ENCODE results near the gene NRIP3. TPM values are rescaled to one million over a fixed set of nuclear protein-coding genes. Genes with fewer than 3 reads are reported as not detected.

NRIP3 gene
- polyA plus RNA-seq, 1 donor (not counting 4 experiments of a cell fraction or from before 2014, with no cell fraction given) = 1.00 TPM

DNA sequence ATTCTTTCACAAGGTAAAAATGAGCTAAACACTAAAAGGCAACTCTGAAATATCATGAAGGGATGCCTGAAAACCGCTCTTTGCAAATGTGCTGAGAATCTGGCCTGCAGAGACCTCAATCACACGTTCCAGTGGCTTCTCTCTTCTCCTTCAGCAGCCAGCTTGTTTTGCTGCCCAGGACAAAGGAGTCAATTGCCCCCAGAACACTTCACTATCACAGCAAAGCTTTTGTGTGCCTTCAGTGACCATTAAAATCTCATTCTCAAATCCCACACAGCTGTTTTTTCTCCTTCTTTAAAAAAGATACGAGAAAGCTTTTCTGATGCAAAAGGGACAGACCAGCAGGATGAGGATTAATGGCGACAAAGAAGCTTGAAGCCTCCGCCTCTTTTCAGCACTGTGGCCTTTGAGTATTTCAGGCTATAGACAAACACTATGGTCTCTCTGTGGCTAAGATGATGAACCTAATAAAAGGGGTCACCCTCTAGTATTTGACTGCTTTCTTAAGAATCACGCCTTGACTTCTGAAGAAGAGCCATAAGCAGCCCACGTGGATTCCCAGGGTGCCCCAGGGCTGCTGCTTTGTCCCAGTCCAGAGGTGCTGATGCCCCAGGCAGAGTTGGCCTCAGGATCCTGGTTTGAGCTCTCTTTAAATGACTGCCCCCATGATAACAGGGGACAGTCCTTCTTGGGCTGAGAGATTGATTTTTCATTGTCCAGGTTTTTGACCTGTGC lies 33.4 kb upstream of the NRIP3 start:
- peaks cover 4% of the 10 kb centered on the region for H3K9me3 ChIP-seq (ENCODE audit: control insufficient read depth, low read depth, low read length)
- H3K36me3 ChIP-seq (ENCODE audit: control insufficient read depth in 2 of 2, extremely low read depth in 1 of 2, insufficient read depth in 2 of 2, low read length in 2 of 2) = no peaks in the 10 kb centered on the region
- no peaks in the 10 kb centered on the region for H3K9me1 ChIP-seq (ENCODE audit: control insufficient read depth, extremely low read depth, insufficient read depth, low read length)
- H3K27ac ChIP-seq (ENCODE audit: control insufficient read depth, insufficient read depth, low read length) = no peak overlapping the region
- DNase-seq (ENCODE audit: low read depth, low spot score) (no peak), FAIRE-seq (no peak)
- H3K27me3 ChIP-seq (ENCODE audit: control insufficient read depth, extremely low read depth, insufficient read depth, low read length) = peaks cover 10% of the 10 kb centered on the region
- H2AFZ ChIP-seq (ENCODE audit: control insufficient read depth, low read length) = no peak overlapping the region
- H3K9ac ChIP-seq (ENCODE audit: control insufficient read depth, extremely low read depth, insufficient read depth, low read length) = no peak overlapping the region
- no peak overlapping the region for H3K4me3 ChIP-seq (ENCODE audit: control insufficient read depth in 2 of 3, extremely low read depth in 1 of 3, insufficient read depth in 2 of 3, low read depth in 1 of 3, low read length in 3 of 3)
- TF ChIP-seq EZH2 (IDR thresholded peaks at IDR 0.05; ENCODE audit: low read length) = no peak
- TF ChIP-seq, protein P1, sequence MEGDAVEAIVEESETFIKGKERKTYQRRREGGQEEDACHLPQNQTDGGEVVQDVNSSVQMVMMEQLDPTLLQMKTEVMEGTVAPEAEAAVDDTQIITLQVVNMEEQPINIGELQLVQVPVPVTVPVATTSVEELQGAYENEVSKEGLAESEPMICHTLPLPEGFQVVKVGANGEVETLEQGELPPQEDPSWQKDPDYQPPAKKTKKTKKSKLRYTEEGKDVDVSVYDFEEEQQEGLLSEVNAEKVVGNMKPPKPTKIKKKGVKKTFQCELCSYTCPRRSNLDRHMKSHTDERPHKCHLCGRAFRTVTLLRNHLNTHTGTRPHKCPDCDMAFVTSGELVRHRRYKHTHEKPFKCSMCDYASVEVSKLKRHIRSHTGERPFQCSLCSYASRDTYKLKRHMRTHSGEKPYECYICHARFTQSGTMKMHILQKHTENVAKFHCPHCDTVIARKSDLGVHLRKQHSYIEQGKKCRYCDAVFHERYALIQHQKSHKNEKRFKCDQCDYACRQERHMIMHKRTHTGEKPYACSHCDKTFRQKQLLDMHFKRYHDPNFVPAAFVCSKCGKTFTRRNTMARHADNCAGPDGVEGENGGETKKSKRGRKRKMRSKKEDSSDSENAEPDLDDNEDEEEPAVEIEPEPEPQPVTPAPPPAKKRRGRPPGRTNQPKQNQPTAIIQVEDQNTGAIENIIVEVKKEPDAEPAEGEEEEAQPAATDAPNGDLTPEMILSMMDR (optimal IDR thresholded peaks at IDR 0.05 in 1 of 3, IDR thresholded peaks at IDR 0.05 in 1 of 3, conservative IDR thresholded peaks at IDR 0.05 in 1 of 3; ENCODE audit: extremely low read depth in 1 of 3, insufficient read depth in 2 of 3, low read length in 3 of 3) = no peak
- H4K20me1 ChIP-seq (ENCODE audit: control insufficient read depth, extremely low read depth, insufficient read depth, low read length) = no peaks in the 10 kb centered on the region
- dilution Hi-C loops (cut with MboI; ENCODE audit: extremely low pct_ligation_motif_present, low sequenced_read_pairs) = no loop called here
- no peaks in the 10 kb centered on the region for H3K4me1 ChIP-seq (ENCODE audit: control insufficient read depth, extremely low read depth, insufficient read depth, low read length)
- H3K79me2 ChIP-seq (ENCODE audit: control insufficient read depth, insufficient read depth, low read length) = no peaks in the 10 kb centered on the region
- H3K4me2 ChIP-seq (ENCODE audit: control insufficient read depth, extremely low read depth, insufficient read depth, low read depth, low read length) = no peak overlapping the region

DNA sequence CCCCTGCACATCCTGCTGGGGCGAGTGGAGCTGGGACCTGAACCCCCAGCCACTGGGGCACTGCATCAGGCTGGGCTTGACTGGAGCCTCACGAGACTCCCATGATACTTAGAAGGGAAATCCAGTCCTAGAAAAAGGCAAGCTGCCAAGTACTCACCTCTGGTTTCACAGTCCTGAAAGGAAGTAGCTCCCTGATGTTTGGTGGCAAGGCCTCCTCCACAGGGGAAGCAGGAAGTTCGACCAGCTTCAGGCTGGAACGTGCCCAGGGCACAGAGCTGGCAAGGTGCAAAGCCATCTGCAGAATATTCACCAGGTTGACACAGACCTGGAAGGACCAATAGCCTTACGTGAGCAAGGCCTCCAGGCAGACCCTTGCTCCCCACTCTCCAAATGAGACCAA lies 26.8 kb upstream of the NRIP3 start:
- H4K20me1 ChIP-seq (ENCODE audit: control insufficient read depth, extremely low read depth, insufficient read depth, low read length) = no peaks in the 10 kb centered on the region
- no peaks in the 10 kb centered on the region for H3K27me3 ChIP-seq (ENCODE audit: control insufficient read depth, extremely low read depth, insufficient read depth, low read length)
- H3K79me2 ChIP-seq (ENCODE audit: control insufficient read depth, insufficient read depth, low read length) = no peaks in the 10 kb centered on the region
- H3K36me3 ChIP-seq (ENCODE audit: control insufficient read depth in 2 of 2, extremely low read depth in 1 of 2, insufficient read depth in 2 of 2, low read length in 2 of 2) = no peaks in the 10 kb centered on the region
- DNase-seq (ENCODE audit: low read depth, low spot score) = no peak
- H3K4me2 ChIP-seq (ENCODE audit: control insufficient read depth, extremely low read depth, insufficient read depth, low read depth, low read length) = no peak overlapping the region
- H3K4me1 ChIP-seq (ENCODE audit: control insufficient read depth, extremely low read depth, insufficient read depth, low read length) = no peaks in the 10 kb centered on the region
- dilution Hi-C loops (cut with MboI; ENCODE audit: extremely low pct_ligation_motif_present, low sequenced_read_pairs) = no loop called here
- H3K9me3 ChIP-seq (ENCODE audit: control insufficient read depth, low read depth, low read length) = no peaks in the 10 kb centered on the region
- H2AFZ ChIP-seq (ENCODE audit: control insufficient read depth, low read length) = no peak overlapping the region
- FAIRE-seq = peak; percentile 69
- no peak overlapping the region for H3K9ac ChIP-seq (ENCODE audit: control insufficient read depth, extremely low read depth, insufficient read depth, low read length)
- no peak overlapping the region for H3K4me3 ChIP-seq (ENCODE audit: control insufficient read depth in 2 of 3, extremely low read depth in 1 of 3, insufficient read depth in 2 of 3, low read depth in 1 of 3, low read length in 3 of 3)
- TF ChIP-seq EZH2 (IDR thresholded peaks at IDR 0.05; ENCODE audit: low read length) = no peak
- TF ChIP-seq, protein P1 (optimal IDR thresholded peaks at IDR 0.05 in 1 of 3, IDR thresholded peaks at IDR 0.05 in 1 of 3, conservative IDR thresholded peaks at IDR 0.05 in 1 of 3; ENCODE audit: extremely low read depth in 1 of 3, insufficient read depth in 2 of 3, low read length in 3 of 3) = no peak
- no peak overlapping the region for H3K27ac ChIP-seq (ENCODE audit: control insufficient read depth, insufficient read depth, low read length)
- H3K9me1 ChIP-seq (ENCODE audit: control insufficient read depth, extremely low read depth, insufficient read depth, low read length) = no peaks in the 10 kb centered on the region
